Peyer's patch (tissue), 4 donors: Measurements from ENCODE around the gene MTUS2. TPM values are rescaled to one million over a fixed set of nuclear protein-coding genes. Genes with fewer than 3 reads are reported as not detected.

Source experiments
- DNase-seq, 3 donors: peaks; one replicate each; pipeline ENCODE4 v3.0.0-alpha.2; 2017 to 2019
- H3K27ac ChIP-seq, 4 donors: fragments of 200-600 bp; sonication (generic); one replicate each; pipeline ENCODE4 v1.5.1; 2016 to 2019
- H3K27me3 ChIP-seq, 2 donors: fragments of 200-600 bp; sonication (generic); one replicate each; pipeline ENCODE4 v1.5.1; 2019
- H3K36me3 ChIP-seq, 3 donors: fragments of 200-600 bp; sonication (generic); one replicate each; pipeline ENCODE4 v1.5.1; 2016 to 2019
- H3K4me1 ChIP-seq, 4 donors: fragments of 200-600 bp; sonication (generic); one replicate each; pipeline ENCODE4 v1.5.1; 2016 to 2019
- H3K4me3 ChIP-seq, 4 donors: fragments of 200-600 bp; sonication (generic); 1 replicate in 3 of 4; 2 replicates in 1 of 4; pipeline ENCODE4 v1.5.1; 2016 to 2019; ENCODE audit warnings: mild to moderate bottlenecking in 1 of 4
- H3K9me3 ChIP-seq, 4 donors: fragments of 200-600 bp; sonication (generic); one replicate each; pipeline ENCODE4 v1.5.1; 2016 to 2019; ENCODE audit warnings: mild to moderate bottlenecking in 1 of 4
- POLR2A ChIP-seq, 2 donors: fragments of 450-650 bp; IDR thresholded peaks; one replicate each; pipeline ENCODE4 v1.5.1; 2017; ENCODE audit warnings: antibody characterized with exemption in 2 of 2, mild to moderate bottlenecking in 2 of 2, moderate library complexity in 2 of 2
- total RNA-seq, 4 donors: library from RNA; depleted of rRNA; stranded (reverse); fragments of >200 nt; gene quantifications; one replicate each; pipeline ENCODE4 v1.1.0, GENCODE V29; 2016
- TF ChIP-seq, protein P1 (sequence below), 6 experiments: fragments of 450-650 bp in 4 of 6; fragments of 200-600 bp in 2 of 6; sonication (generic) in 1 of 6; IDR thresholded peaks; one replicate each; pipeline ENCODE4 v1.5.1; 2017 to 2019; ENCODE audit warnings: antibody characterized with exemption in 6 of 6, mild to moderate bottlenecking in 3 of 6, moderate library complexity in 1 of 6

MTUS2 gene
- total RNA-seq, 4 donors from 2014 or later = 0.13 to 0.28 (median 0.18) TPM; not detected in 1

- no peak for DNase-seq
- Histone ChIP-seq H3K27ac (no peak overlapping the region), H3K9me3 (no peaks in the 10 kb centered on the region), H3K4me3 (no peak overlapping the region), H3K27me3 (no peaks in the 10 kb centered on the region), H3K4me1 (no peaks in the 10 kb centered on the region), H3K36me3 (no peaks in the 10 kb centered on the region)
- TF ChIP-seq, protein P1, sequence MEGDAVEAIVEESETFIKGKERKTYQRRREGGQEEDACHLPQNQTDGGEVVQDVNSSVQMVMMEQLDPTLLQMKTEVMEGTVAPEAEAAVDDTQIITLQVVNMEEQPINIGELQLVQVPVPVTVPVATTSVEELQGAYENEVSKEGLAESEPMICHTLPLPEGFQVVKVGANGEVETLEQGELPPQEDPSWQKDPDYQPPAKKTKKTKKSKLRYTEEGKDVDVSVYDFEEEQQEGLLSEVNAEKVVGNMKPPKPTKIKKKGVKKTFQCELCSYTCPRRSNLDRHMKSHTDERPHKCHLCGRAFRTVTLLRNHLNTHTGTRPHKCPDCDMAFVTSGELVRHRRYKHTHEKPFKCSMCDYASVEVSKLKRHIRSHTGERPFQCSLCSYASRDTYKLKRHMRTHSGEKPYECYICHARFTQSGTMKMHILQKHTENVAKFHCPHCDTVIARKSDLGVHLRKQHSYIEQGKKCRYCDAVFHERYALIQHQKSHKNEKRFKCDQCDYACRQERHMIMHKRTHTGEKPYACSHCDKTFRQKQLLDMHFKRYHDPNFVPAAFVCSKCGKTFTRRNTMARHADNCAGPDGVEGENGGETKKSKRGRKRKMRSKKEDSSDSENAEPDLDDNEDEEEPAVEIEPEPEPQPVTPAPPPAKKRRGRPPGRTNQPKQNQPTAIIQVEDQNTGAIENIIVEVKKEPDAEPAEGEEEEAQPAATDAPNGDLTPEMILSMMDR (IDR thresholded peaks at IDR 0.05) = no peak
- no peak for TF ChIP-seq POLR2A (IDR thresholded peaks at IDR 0.05)
Measured at GRCh38 chr13:29081697-29082440, 261.7 kb downstream of the MTUS2 start.

DNA sequence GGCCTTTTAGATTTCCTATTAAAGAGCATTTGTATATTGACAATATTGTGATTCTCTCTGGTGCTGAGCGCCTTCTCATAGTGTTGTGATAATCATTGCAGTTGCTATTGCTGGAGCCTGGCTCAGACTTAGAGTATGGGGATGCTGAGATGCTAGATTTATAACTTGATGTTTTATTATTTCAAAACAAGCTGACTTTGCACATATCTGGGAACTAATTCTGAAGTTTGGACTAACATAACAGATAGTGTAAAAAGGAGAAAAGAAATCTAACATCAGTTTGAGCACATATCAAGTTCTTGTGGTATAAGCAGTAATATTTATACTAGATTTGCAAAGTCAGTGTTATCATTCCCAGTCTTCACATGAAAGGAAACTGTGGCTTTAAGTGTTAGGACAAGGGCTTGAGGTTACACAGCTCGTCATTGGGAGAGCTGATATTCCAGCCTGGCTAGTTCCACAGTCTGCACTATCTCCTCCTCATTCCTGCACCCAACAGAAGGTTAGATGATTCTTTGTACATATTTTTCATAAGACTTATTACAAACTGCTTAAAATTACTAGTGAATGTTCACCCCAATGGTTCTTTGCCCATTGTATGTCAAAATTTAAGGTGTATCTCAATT, 279.8 kb downstream of the MTUS2 start:
- no peaks in the 10 kb centered on the region for H3K36me3 ChIP-seq
- H3K4me3 ChIP-seq = no peak overlapping the region
- no peak for DNase-seq
- TF ChIP-seq, protein P1 (IDR thresholded peaks at IDR 0.05) = no peak
- TF ChIP-seq POLR2A (IDR thresholded peaks at IDR 0.05) = no peak
- no peaks in the 10 kb centered on the region for H3K9me3 ChIP-seq
- H3K27me3 ChIP-seq = no peaks in the 10 kb centered on the region
- no peak overlapping the region for H3K27ac ChIP-seq
- no peaks in the 10 kb centered on the region for H3K4me1 ChIP-seq

DNA sequence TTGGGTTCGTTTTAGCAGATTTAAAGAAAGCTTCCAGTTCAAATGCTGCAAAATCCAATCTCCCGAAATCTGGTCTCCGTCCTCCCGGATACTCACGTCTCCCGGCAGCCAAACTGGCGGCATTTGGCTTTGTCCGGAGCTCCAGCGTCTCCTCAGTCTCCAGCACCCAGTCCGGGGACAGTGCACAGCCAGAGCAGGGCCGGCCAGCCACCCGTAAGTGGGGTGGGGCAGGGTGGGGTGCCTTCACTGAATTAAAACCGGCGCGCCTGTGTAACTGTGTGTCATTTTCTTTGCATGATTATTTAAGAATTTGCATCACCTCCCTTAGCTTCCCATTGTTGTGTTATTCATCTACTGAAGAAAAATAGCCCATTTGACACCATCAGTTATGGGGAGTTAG, 280.6 kb downstream of the MTUS2 start:
- no peak overlapping the region for H3K27ac ChIP-seq
- H3K36me3 ChIP-seq = no peaks in the 10 kb centered on the region
- H3K27me3 ChIP-seq = no peaks in the 10 kb centered on the region
- no peak for DNase-seq
- H3K4me1 ChIP-seq = no peaks in the 10 kb centered on the region
- no peak for TF ChIP-seq POLR2A (IDR thresholded peaks at IDR 0.05)
- no peak overlapping the region for H3K4me3 ChIP-seq
- no peaks in the 10 kb centered on the region for H3K9me3 ChIP-seq

DNA sequence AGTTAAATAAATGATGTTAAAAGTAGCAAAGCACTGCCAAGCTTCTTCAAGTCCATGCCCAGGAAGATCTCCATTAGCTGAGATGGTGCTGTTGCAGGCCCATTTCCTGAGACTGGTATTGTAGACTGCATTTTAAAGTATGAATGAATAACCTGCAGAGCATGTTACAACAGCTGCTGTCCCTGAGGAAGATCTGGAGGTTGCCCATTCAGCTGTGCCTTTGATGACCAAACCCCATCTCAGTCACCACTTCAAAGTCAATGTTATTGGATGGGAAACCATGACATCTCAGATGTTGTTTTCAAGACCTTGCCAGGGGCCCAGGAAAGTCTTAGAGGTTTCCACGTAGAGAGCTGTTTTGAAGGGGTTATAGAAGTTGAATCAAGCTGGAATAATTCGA, 281.3 kb downstream of the MTUS2 start:
- Histone ChIP-seq H3K27ac (no peak overlapping the region), H3K4me3 (no peak overlapping the region)
- TF ChIP-seq POLR2A (IDR thresholded peaks at IDR 0.05) = no peak
- TF ChIP-seq, protein P1 (IDR thresholded peaks at IDR 0.05) = no peak

GRCh38 chr13:29101905-29102304, 281.8 kb downstream of the MTUS2 start:
- no peaks in the 10 kb centered on the region for H3K36me3 ChIP-seq
- H3K4me3 ChIP-seq = no peak overlapping the region
- no peak overlapping the region for H3K27ac ChIP-seq
- H3K27me3 ChIP-seq = no peaks in the 10 kb centered on the region
- DNase-seq = no peak
- TF ChIP-seq, protein P1 (IDR thresholded peaks at IDR 0.05) = no peak
- no peak for TF ChIP-seq POLR2A (IDR thresholded peaks at IDR 0.05)
- no peaks in the 10 kb centered on the region for H3K4me1 ChIP-seq
- H3K9me3 ChIP-seq = no peaks in the 10 kb centered on the region

More for the DNA sequence above, 281.3 kb downstream of the MTUS2 start:
- Histone ChIP-seq H3K27me3 (no peaks in the 10 kb centered on the region), H3K36me3 (no peaks in the 10 kb centered on the region), H3K4me1 (no peaks in the 10 kb centered on the region), H3K9me3 (no peaks in the 10 kb centered on the region)
- DNase-seq = no peak

GRCh38 chr13:29103065-29103800, 283.1 kb downstream of the MTUS2 start:
- Histone ChIP-seq H3K4me1 (no peaks in the 10 kb centered on the region), H3K27ac (no peak overlapping the region), H3K9me3 (no peaks in the 10 kb centered on the region), H3K36me3 (no peaks in the 10 kb centered on the region), H3K27me3 (no peaks in the 10 kb centered on the region), H3K4me3 (no peak overlapping the region)
- no peak for DNase-seq
- TF ChIP-seq, protein P1 (IDR thresholded peaks at IDR 0.05) = no peak
- TF ChIP-seq POLR2A (IDR thresholded peaks at IDR 0.05) = no peak
